Heart left ventricle (tissue), 16 donors: ENCODE measurements around the gene NWD2. TPM values are rescaled to one million over a fixed set of nuclear protein-coding genes. Genes with fewer than 3 reads are reported as not detected.

ENCODE experiments used
- ATAC-seq, 4 donors: fragments of 200-7000 bp; cut with Tn5 transposase; one replicate each; pipeline ENCODE4 v1.9.1; 2020 to 2022; ENCODE audit warnings: moderate library complexity in 4 of 4, mild to moderate bottlenecking in 3 of 4, moderate number of reproducible peaks in 1 of 4
- DNase-seq, 5 donors: peaks; one replicate each; pipeline ENCODE4 v3.0.0-alpha.2; 2020
- H3K27ac ChIP-seq, 12 donors: fragments of 200-600 bp; sonication (generic) in 4 of 12; one replicate each; pipeline versions ENCODE4 v1.5.0 to v1.8.0; 2016 to 2022; ENCODE audit warnings: mild to moderate bottlenecking in 2 of 12
- H3K27me3 ChIP-seq, 9 donors: fragments of 200-600 bp; sonication (generic) in 2 of 9; one replicate each; pipeline versions ENCODE4 v1.5.1 to v1.8.0; 2016 to 2022; ENCODE audit warnings: mild to moderate bottlenecking in 3 of 9
- H3K36me3 ChIP-seq, 9 donors: fragments of 200-600 bp; sonication (generic) in 2 of 9; one replicate each; pipeline versions ENCODE4 v1.5.0 to v1.8.0; 2018 to 2022; ENCODE audit warnings: mild to moderate bottlenecking in 2 of 9
- H3K4me1 ChIP-seq, 12 donors: fragments of 200-600 bp; sonication (generic) in 4 of 12; one replicate each; pipeline versions ENCODE4 v1.5.0 to v1.8.0; 2016 to 2022; ENCODE audit warnings: mild to moderate bottlenecking in 3 of 12
- H3K4me3 ChIP-seq, 12 donors: fragments of 200-600 bp; sonication (generic) in 4 of 12; one replicate each; pipeline versions ENCODE4 v1.5.0 to v1.8.0; 2017 to 2022; ENCODE audit warnings: mild to moderate bottlenecking in 9 of 12, moderate library complexity in 4 of 12
- H3K9me3 ChIP-seq, 12 donors: fragments of 200-600 bp; sonication (generic) in 4 of 12; one replicate each; pipeline versions ENCODE4 v1.5.0 to v1.8.0; 2016 to 2022; ENCODE audit warnings: mild to moderate bottlenecking in 1 of 12
- CTCF ChIP-seq, 12 donors: fragments of 200-600 bp; sonication (generic) in 4 of 12; IDR thresholded peaks; one replicate each; pipeline versions ENCODE4 v1.5.0 to v1.8.0; 2018 to 2022; ENCODE audit warnings: antibody characterized with exemption in 12 of 12, mild to moderate bottlenecking in 5 of 12
- POLR2A ChIP-seq, 2 donors: fragments of 450-650 bp; IDR thresholded peaks; one replicate each; pipeline ENCODE4 v1.6.1; 2017; ENCODE audit warnings: antibody characterized with exemption in 2 of 2, mild to moderate bottlenecking in 2 of 2, moderate library complexity in 2 of 2
- WGBS, 4 donors: extraction: QIAGEN DNeasy Blood & Tissue Kit in 2 of 4; methylation state at CpG; one replicate each; pipeline versions ENCODE4 v1.1.5 to v1.1.7; 2013 to 2018; 5-methylcytosine and 5-hydroxymethylcytosine counted together
- intact Hi-C, 10 donors: fragments of 100-400 bp; cut with DNase I; formaldehyde crosslinking; loops; one replicate each; pipeline versions ENCODE4 v1.11.1 to v1.14.2; 2022
- polyA plus RNA-seq, 2 donors: library from polyadenylated mRNA; stranded (reverse); fragments of 200-250 nt; gene quantifications; one replicate each; pipeline ENCODE4 v1.2.3, GENCODE V29; 2013
- total RNA-seq, 9 donors: library from RNA; depleted of rRNA in 2 of 9; stranded (reverse); fragments of >200 nt in 2 of 9; fragmentation: NEBNext Ultra II Directional in 3 of 9; extraction: Animal tissue kit (Norgen Biotek cat#: 25700) in 3 of 9; gene quantifications; one replicate each; pipeline versions ENCODE4 v1.1.0 to v1.2.4, GENCODE V29; 2016 to 2023
- donor health status: ischemic (EF 13 %, LVEDD 7.1; RV severe dilation, severe dysfunction).
- donor health status: healthy with polysubstance abuse.
- donor health status: DM: no; HTN: yes; CAD: no.
- donor health status: DM: no; HTN: no; CAD: no.
- donor health status: ischemic (EF 25% LVEDD 6.9; RV normal size, moderate dysfunction).
- donor health status: ischemic (EF 25% LVEDD 5.7; RV mildly dilated, moderate dysfunction).
- donor health status: healthy.
- donor health status: DM: yes; HTN: yes; CAD: no.
- donor health status: ischemic (EF 35%, LVEDD 5.7; RV mildly dilated, moderate dysfunction).
- donor health status: nonischemic (EF 11% LVEDD 7.7; RV severe dilation, severe dysfunction).
- donor health status: DM: yes; HTN: yes; CAD: no.
- donor health status: PGD.
- donor health status: ischemic (EF 29% LVEDD 5.4; RV normal size, mild dysfunction).
- donor health status: nonischemic (EF 23%, LVEDD 6.1; RV moderate dilation, normal function).

NWD2 gene
- total and polyA plus RNA-seq, 11 donors: under 0.01 to 0.16 (median 0.05) TPM; not detected in 5

GRCh38 chr4:37437163-37437562 is 192.6 kb downstream of the NWD2 start:
- TF ChIP-seq POLR2A (IDR thresholded peaks at IDR 0.05) (no peak), CTCF (IDR thresholded peaks at IDR 0.05) (no peak)
- DNase-seq (no peak), ATAC-seq (no peak)
- Histone ChIP-seq H3K4me3 (no peak overlapping the region), H3K4me1 (no peaks in the 10 kb centered on the region), H3K27ac (no peak overlapping the region), H3K27me3 (peaks cover 0 to 14% (median 4%) of the 10 kb centered on the region in 9 donors), H3K9me3 (no peaks in the 10 kb centered on the region), H3K36me3 (no peaks in the 10 kb centered on the region)
- intact Hi-C loops: no loop called here
- WGBS, 4 donors: 68 to 79% (median 75%) methylated on average over 4 of the region's 4 CpGs

DNA sequence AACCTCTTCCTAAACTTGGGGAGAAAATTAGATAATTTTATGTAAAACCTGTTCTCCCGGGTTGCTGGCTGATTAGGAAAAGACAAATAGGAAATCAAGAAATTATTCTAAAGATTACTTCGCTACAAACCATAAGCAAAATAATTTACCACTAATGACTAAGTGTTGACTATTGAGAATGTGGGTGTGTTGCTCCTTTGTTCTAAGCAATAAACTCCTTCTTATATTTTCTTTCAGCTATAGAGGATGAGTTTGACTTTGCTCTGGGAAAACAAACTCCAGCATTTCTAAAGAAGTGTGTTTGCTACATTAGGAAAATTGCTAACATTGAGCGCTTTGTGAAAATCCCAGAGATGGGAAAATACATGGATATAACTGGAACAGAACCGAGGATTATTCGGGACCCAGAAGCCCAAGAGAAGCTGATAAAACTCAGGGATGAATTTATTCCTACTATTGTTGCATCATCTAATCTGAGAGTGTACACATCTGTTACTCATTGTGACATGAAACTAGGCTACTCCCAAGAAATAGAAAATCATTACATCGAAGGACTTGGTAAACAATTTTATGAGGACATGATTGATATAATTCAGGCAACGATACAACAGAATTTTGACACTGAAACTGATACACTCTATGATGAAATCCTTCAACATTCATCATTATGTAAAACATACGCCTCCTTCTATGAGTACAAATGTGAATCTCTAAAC is 194.2 kb downstream of the NWD2 start:
- no peaks in the 10 kb centered on the region for H3K9me3 ChIP-seq
- H3K36me3 ChIP-seq: no peaks in the 10 kb centered on the region
- intact Hi-C loops: no loop called here
- no peaks in the 10 kb centered on the region for H3K4me1 ChIP-seq
- WGBS, 4 donors: 80 to 81% (median 80%) methylated on average over 8 of the region's 8 CpGs
- H3K4me3 ChIP-seq: no peak overlapping the region
- TF ChIP-seq POLR2A (IDR thresholded peaks at IDR 0.05) (no peak), CTCF (IDR thresholded peaks at IDR 0.05) (no peak)
- peaks cover 0 to 11% (median 0%) of the 10 kb centered on the region in 9 donors for H3K27me3 ChIP-seq
- H3K27ac ChIP-seq: no peak overlapping the region
- no peak for ATAC-seq
- DNase-seq: no peak

GRCh38 chr4:37439809-37440474 is 195.4 kb downstream of the NWD2 start:
- peaks cover 0 to 12% (median 0%) of the 10 kb centered on the region in 9 donors for H3K27me3 ChIP-seq
- WGBS, 4 donors: 73 to 82% (median 77%) methylated on average over 5 of the region's 5 CpGs
- no peak overlapping the region for H3K27ac ChIP-seq
- intact Hi-C loops: no loop called here
- H3K9me3 ChIP-seq: no peaks in the 10 kb centered on the region
- TF ChIP-seq CTCF (IDR thresholded peaks at IDR 0.05): no peak
- TF ChIP-seq POLR2A (IDR thresholded peaks at IDR 0.05): no peak
- no peak overlapping the region for H3K4me3 ChIP-seq
- H3K4me1 ChIP-seq: no peaks in the 10 kb centered on the region
- DNase-seq (no peak), ATAC-seq (no peak)
- no peaks in the 10 kb centered on the region for H3K36me3 ChIP-seq

DNA sequence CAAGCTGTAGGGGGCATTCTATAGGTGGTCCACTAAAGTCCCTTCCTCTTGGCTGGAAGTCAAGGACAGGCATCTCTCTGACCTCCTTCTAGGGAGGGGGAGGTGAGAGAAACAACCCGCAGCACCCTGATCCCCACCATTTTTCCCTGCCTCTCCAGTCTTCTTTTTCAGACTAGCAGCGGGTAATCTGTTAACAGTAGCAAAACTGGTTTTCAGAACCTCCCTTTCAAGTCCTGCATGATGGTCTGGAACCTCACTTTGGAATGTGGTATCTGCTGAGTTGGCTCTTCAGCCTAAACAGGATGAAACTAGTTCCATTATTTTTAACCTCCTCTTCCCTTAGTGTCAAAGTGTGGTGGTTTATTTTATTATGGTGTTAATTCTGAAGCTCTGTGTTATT is 196.0 kb downstream of the NWD2 start:
- intact Hi-C loops: no loop called here
- ATAC-seq: no peak

More for the DNA sequence above, 196.0 kb downstream of the NWD2 start:
- H3K36me3 ChIP-seq: no peaks in the 10 kb centered on the region
- no peak for TF ChIP-seq POLR2A (IDR thresholded peaks at IDR 0.05)
- no peak for TF ChIP-seq CTCF (IDR thresholded peaks at IDR 0.05)
- peaks cover 0 to 10% (median 1%) of the 10 kb centered on the region in 9 donors for H3K27me3 ChIP-seq
- H3K4me1 ChIP-seq: no peaks in the 10 kb centered on the region
- H3K9me3 ChIP-seq: no peaks in the 10 kb centered on the region
- H3K4me3 ChIP-seq: no peak overlapping the region
- 85 to 97% (median 87%) methylated on average over 2 of the region's 2 CpGs for WGBS, 4 donors
- no peak for DNase-seq
- H3K27ac ChIP-seq: no peak overlapping the region
